K562 (cell line): ENCODE results near the gene HDAC10. TPM values are rescaled to one million over a fixed set of nuclear protein-coding genes. Genes with fewer than 3 reads are reported as not detected.

Source experiments
- ARID1B ChIP-seq: fragments of 450-650 bp; IDR thresholded peaks from 2 replicates; pipeline ENCODE4 v1.6.1; 2016; ENCODE audit warnings: antibody characterized with exemption, mild to moderate bottlenecking, inconsistent platforms
- ATF3 ChIP-seq, 2 experiments: fragments of 450-650 bp in 1 of 2; sonication (generic) in 1 of 2; formaldehyde crosslinking in 1 of 2; IDR thresholded peaks in 1 of 2; conservative IDR thresholded peaks in 1 of 2; 2 replicates each; pipeline versions ENCODE4 v1.6.1 to v1.8.1; 2016 to 2023; ENCODE audit warnings: mild to moderate bottlenecking in 2 of 2, moderate library complexity in 2 of 2, inconsistent platforms in 1 of 2, missing genetic modification reagents in 1 of 2
- BCLAF1 ChIP-seq, 2 experiments: fragments of 450-650 bp in 1 of 2; IDR thresholded peaks; 2 replicates each; pipeline ENCODE4 v1.6.1; 2011 to 2017; ENCODE audit warnings: low read depth in 2 of 2, antibody characterized with exemption in 1 of 2, borderline replicate concordance in 1 of 2, low read length in 1 of 2, mild to moderate bottlenecking in 1 of 2, mixed read lengths in 1 of 2; ENCODE audit not compliant: control insufficient read depth in 1 of 2
- ETS1 ChIP-seq: conservative IDR thresholded peaks from 2 replicates; pipeline ENCODE4 v1.6.1; 2011; ENCODE audit warnings: low read depth, mild to moderate bottlenecking, low read length; ENCODE audit not compliant: control insufficient read depth
- FOXA1 ChIP-seq: fragments of 450-650 bp; IDR thresholded peaks from 2 replicates; pipeline ENCODE4 v1.6.1; 2016; ENCODE audit warnings: mild to moderate bottlenecking, borderline replicate concordance
- FOXJ2 ChIP-seq: fragments of 200-800 bp; sonication (Bioruptor generic); IDR thresholded peaks from 2 replicates; pipeline ENCODE4 v1.6.1; 2016; ENCODE audit warnings: missing genetic modification characterization, missing compliant biosample characterization
- FOXO4 ChIP-seq: fragments of 450-650 bp; formaldehyde crosslinking; IDR thresholded peaks from 2 replicates; pipeline ENCODE4 v1.4.0; 2020; ENCODE audit warnings: mild to moderate bottlenecking, moderate library complexity
- HDAC6 ChIP-seq: IDR thresholded peaks from 2 replicates; pipeline ENCODE4 v1.6.1; 2012; ENCODE audit warnings: low read depth, mild to moderate bottlenecking, control low read depth, inconsistent platforms, low read length, moderate library complexity
- NFE2 ChIP-seq: IDR thresholded peaks from 2 replicates; pipeline ENCODE4 v1.6.1; 2014; ENCODE audit warnings: antibody characterized with exemption, low read depth
- NR2C1 ChIP-seq, 2 experiments: fragments of 450-650 bp; IDR thresholded peaks; 2 replicates each; pipeline ENCODE4 v1.6.1; 2017; ENCODE audit warnings: mild to moderate bottlenecking in 2 of 2, antibody characterized with exemption in 1 of 2, inconsistent platforms in 1 of 2, missing compliant biosample characterization in 1 of 2, missing genetic modification characterization in 1 of 2
- PHTF2 ChIP-seq: fragments of 250-450 bp; sonication (Bioruptor Pico); IDR thresholded peaks from 2 replicates; pipeline ENCODE4 v1.5.0; 2021; ENCODE audit warnings: mild to moderate bottlenecking
- RBM39 ChIP-seq: fragments of 200-400 bp; formaldehyde crosslinking; optimal IDR thresholded peaks from 2 replicates; pipeline ENCODE3; 2018; ENCODE audit warnings: low read depth, low read length
- ZNF133 ChIP-seq: fragments of 250-450 bp; sonication (Bioruptor Pico); IDR thresholded peaks from 2 replicates; pipeline ENCODE4 v1.4.0; 2020; ENCODE audit warnings: mild to moderate bottlenecking
- ZNF23 ChIP-seq: fragments of 250-450 bp; sonication (Bioruptor Pico); IDR thresholded peaks from 2 replicates; pipeline ENCODE4 v1.4.0; 2020; ENCODE audit warnings: mild to moderate bottlenecking
- ZNF589 ChIP-seq: fragments of 200-800 bp; sonication (Bioruptor generic); IDR thresholded peaks from 2 replicates; pipeline ENCODE4 v1.6.1; 2016; ENCODE audit warnings: low read depth, missing genetic modification characterization, missing compliant biosample characterization
- polyA plus RNA-seq, 8 experiments: library from polyadenylated mRNA; depleted of rRNA in 4 of 8; stranded (reverse) in 5 of 8; unstranded in 3 of 8; fragments of >200 nt; fragmentation: Nextera tagmentation in 2 of 8; fragmentation: Illumina TruSeq in 1 of 8; extraction: Ambion mirVana in 2 of 8; extraction: Trizol in 1 of 8; gene quantifications; 2 replicates each; pipeline versions ENCODE4 v1.2.1 to v1.2.3, GENCODE V29; 2011 to 2014; ENCODE audit warnings: inconsistent platforms in 1 of 8, missing spikeins in 1 of 8
- total RNA-seq, 7 experiments: library from RNA; depleted of rRNA in 6 of 7; stranded (reverse); fragments of >200 nt in 6 of 7; fragmentation: Illumina TruSeq in 2 of 7; extraction: Trizol in 2 of 7; gene quantifications; 2 replicates each; pipeline versions ENCODE4 v1.2.1 to v1.2.3, GENCODE V29; 2011 to 2021; ENCODE audit warnings: low replicate concordance in 1 of 7
- TF ChIP-seq, protein P1 (sequence below), 2 experiments: fragments of 450-650 bp in 1 of 2; sonication (generic) in 1 of 2; formaldehyde crosslinking; conservative IDR thresholded peaks; 2 replicates each; pipeline versions ENCODE4 v1.4.0 to v1.8.1; 2020 to 2022; ENCODE audit warnings: mild to moderate bottlenecking in 1 of 2, missing genetic modification reagents in 1 of 2

HDAC10 gene
- total and polyA plus RNA-seq, 9 of the 15 experiments (the other 6 are each of a cell fraction or from before 2014, with no cell fraction given): 0.10 to 44.2 (median 6.5) TPM

- TF ChIP-seq FOXJ2 (tag): no peak
- no peak for TF ChIP-seq ZNF589 (CRISPR knock-in tag)
- no peak for TF ChIP-seq ATF3 (IDR thresholded peaks at IDR 0.05)
- no peak for TF ChIP-seq ATF3 (CRISPR knock-in tag; conservative IDR thresholded peaks at IDR 0.05)
- TF ChIP-seq NFE2: no peak
- TF ChIP-seq ARID1B: no peak
- no peak for TF ChIP-seq FOXA1
- TF ChIP-seq NR2C1 (IDR thresholded peaks at IDR 0.05): no peak
- TF ChIP-seq NR2C1 (tag; IDR thresholded peaks at IDR 0.05): no peak
- TF ChIP-seq ETS1: 0 out of 2 replicates have a peak, but pooled peaks have one; percentile 3
- no peak for TF ChIP-seq FOXO4
- TF ChIP-seq ZNF133 (CRISPR knock-in tag): no peak
- no peak for TF ChIP-seq PHTF2
- TF ChIP-seq ZNF23 (CRISPR knock-in tag): no peak
- TF ChIP-seq BCLAF1 (IDR thresholded peaks at IDR 0.05; ENCODE audit: borderline replicate concordance in 1 of 2, control insufficient read depth in 1 of 2, low read depth in 2 of 2, low read length in 1 of 2): no peak
- no peak for TF ChIP-seq HDAC6
- TF ChIP-seq RBM39: no peak
- TF ChIP-seq, protein P1, sequence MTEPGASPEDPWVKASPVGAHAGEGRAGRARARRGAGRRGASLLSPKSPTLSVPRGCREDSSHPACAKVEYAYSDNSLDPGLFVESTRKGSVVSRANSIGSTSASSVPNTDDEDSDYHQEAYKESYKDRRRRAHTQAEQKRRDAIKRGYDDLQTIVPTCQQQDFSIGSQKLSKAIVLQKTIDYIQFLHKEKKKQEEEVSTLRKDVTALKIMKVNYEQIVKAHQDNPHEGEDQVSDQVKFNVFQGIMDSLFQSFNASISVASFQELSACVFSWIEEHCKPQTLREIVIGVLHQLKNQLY (CRISPR knock-in tag; conservative IDR thresholded peaks at IDR 0.05): no peak
Observed at GRCh38 chr22:50245214-50246072, 5.6 kb downstream of the HDAC10 start (continued).
